H9 (cell line): ENCODE results near the gene SIGLEC14. TPM values are rescaled to one million over a fixed set of nuclear protein-coding genes. Genes with fewer than 3 reads are reported as not detected.

Experiments
- DNase-seq: peaks from one replicate; pipeline ENCODE4 v3.0.0-alpha.2; 2017
- H2AFZ ChIP-seq: one replicate; pipeline ENCODE4 v1.6.1; 2013; ENCODE audit warnings: mild to moderate bottlenecking, low read length, control low read depth, moderate library complexity
- H2AK5ac ChIP-seq: 2 replicates; pipeline ENCODE4 v1.6.1; 2013; ENCODE audit warnings: low read length, control low read depth, mixed read lengths; ENCODE audit not compliant: insufficient read length
- H2BK120ac ChIP-seq: one replicate; pipeline ENCODE4 v1.6.1; 2013; ENCODE audit warnings: low read depth, mild to moderate bottlenecking, low read length, control low read depth, inconsistent platforms; ENCODE audit not compliant: poor library complexity, severe bottlenecking
- H2BK12ac ChIP-seq: 2 replicates; pipeline ENCODE4 v1.6.1; 2013; ENCODE audit warnings: low read length, control low read depth, mixed read lengths, low read depth; ENCODE audit not compliant: insufficient read length
- H2BK15ac ChIP-seq: 2 replicates; pipeline ENCODE4 v1.6.1; 2013; ENCODE audit warnings: low read depth, low read length, control low read depth
- H2BK20ac ChIP-seq: one replicate; pipeline ENCODE4 v1.6.1; 2013; ENCODE audit warnings: low read depth, mild to moderate bottlenecking, low read length, control low read depth, inconsistent platforms; ENCODE audit not compliant: poor library complexity, severe bottlenecking
- H2BK5ac ChIP-seq: 2 replicates; pipeline ENCODE4 v1.6.1; 2013; ENCODE audit warnings: low read length, control low read depth, mixed read lengths; ENCODE audit not compliant: insufficient read length
- H3K14ac ChIP-seq: 2 replicates; pipeline ENCODE4 v1.6.1; 2013; ENCODE audit warnings: low read length, control low read depth; ENCODE audit not compliant: insufficient read depth
- H3K18ac ChIP-seq: 2 replicates; pipeline ENCODE4 v1.6.1; 2013; ENCODE audit warnings: low read depth, mild to moderate bottlenecking, mixed read lengths, low read length, control low read depth; ENCODE audit not compliant: insufficient read length
- H3K23ac ChIP-seq: 2 replicates; pipeline ENCODE4 v1.6.1; 2013; ENCODE audit warnings: low read length, control low read depth, mixed read lengths, low read depth; ENCODE audit not compliant: insufficient read length
- H3K23me2 ChIP-seq: 2 replicates; pipeline ENCODE4 v1.6.1; 2013; ENCODE audit warnings: low read depth, mild to moderate bottlenecking, mixed read lengths, low read length, control low read depth; ENCODE audit not compliant: insufficient read length, poor library complexity, severe bottlenecking
- H3K27ac ChIP-seq: 2 replicates; pipeline ENCODE4 v1.5.1; 2013; ENCODE audit warnings: low read length, control low read depth, mixed read lengths, low read depth; ENCODE audit not compliant: insufficient read length
- H3K27me3 ChIP-seq: 2 replicates; pipeline ENCODE4 v1.6.1; 2013; ENCODE audit warnings: low read length, control low read depth, inconsistent platforms; ENCODE audit not compliant: insufficient read depth
- H3K4ac ChIP-seq: 2 replicates; pipeline ENCODE4 v1.6.1; 2013; ENCODE audit warnings: low read depth, mild to moderate bottlenecking, control low read depth, inconsistent platforms, low read length, moderate library complexity
- H3K4me1 ChIP-seq: 2 replicates; pipeline ENCODE4 v1.6.1; 2013; ENCODE audit warnings: low read length, control low read depth, inconsistent platforms; ENCODE audit not compliant: insufficient read depth
- H3K4me2 ChIP-seq: 2 replicates; pipeline ENCODE4 v1.6.1; 2013; ENCODE audit warnings: low read length, control low read depth, mixed read lengths; ENCODE audit not compliant: insufficient read length, insufficient read depth
- H3K56ac ChIP-seq: 2 replicates; pipeline ENCODE4 v1.6.1; 2013; ENCODE audit warnings: low read depth, mild to moderate bottlenecking, mixed read lengths, low read length, control low read depth; ENCODE audit not compliant: insufficient read length
- H3K79me1 ChIP-seq: 2 replicates; pipeline ENCODE4 v1.6.1; 2013; ENCODE audit warnings: low read depth, mild to moderate bottlenecking, moderate library complexity, low read length, control low read depth, inconsistent platforms; ENCODE audit not compliant: insufficient read depth, poor library complexity, severe bottlenecking
- H3K79me2 ChIP-seq: 2 replicates; pipeline ENCODE4 v1.6.1; 2013; ENCODE audit warnings: low read length, control low read depth, inconsistent platforms; ENCODE audit not compliant: insufficient read depth
- H3K9ac ChIP-seq: 2 replicates; pipeline ENCODE4 v1.6.1; 2013; ENCODE audit warnings: low read length, control low read depth, mixed read lengths; ENCODE audit not compliant: insufficient read length; ENCODE audit errors: extremely low read depth
- H3K9me3 ChIP-seq: one replicate; pipeline ENCODE4 v1.6.1; 2013; ENCODE audit warnings: low read depth, low read length, inconsistent platforms; ENCODE audit not compliant: control insufficient read depth
- H3T11ph ChIP-seq: one replicate; pipeline ENCODE4 v1.6.1; 2013; ENCODE audit warnings: mild to moderate bottlenecking, low read length, control low read depth, inconsistent platforms
- H4K20me1 ChIP-seq: one replicate; pipeline ENCODE4 v1.6.1; 2013; ENCODE audit not compliant: control insufficient read depth, insufficient read length, insufficient read depth
- H4K5ac ChIP-seq: 2 replicates; pipeline ENCODE4 v1.6.1; 2013; ENCODE audit warnings: low read depth, mild to moderate bottlenecking, mixed read lengths, low read length, control low read depth; ENCODE audit not compliant: insufficient read length
- H4K8ac ChIP-seq: replicated peaks from 2 replicates; pipeline ENCODE4 v1.6.1; 2013; ENCODE audit warnings: low read length, control low read depth, mixed read lengths, low read depth; ENCODE audit not compliant: insufficient read length
- H4K91ac ChIP-seq: 2 replicates; pipeline ENCODE4 v1.6.1; 2013; ENCODE audit warnings: low read depth, mild to moderate bottlenecking, moderate library complexity, mixed read lengths, low read length, control low read depth; ENCODE audit not compliant: insufficient read length
- H3K27ac Mint-ChIP-seq, 3 experiments: 2 replicates in 2 of 3; 3 replicates in 1 of 3; pipeline ENCODE4 v1.8.0; 2020 to 2021; ENCODE audit warnings: mixed read lengths in 3 of 3, mild to moderate bottlenecking in 1 of 3, moderate library complexity in 1 of 3
- H3K27me3 Mint-ChIP-seq: 2 replicates; pipeline ENCODE4 v1.8.0; 2021; ENCODE audit warnings: low read depth, mild to moderate bottlenecking, moderate library complexity, mixed read lengths
- H3K36me3 Mint-ChIP-seq, 3 experiments: 2 replicates in 2 of 3; 3 replicates in 1 of 3; pipeline ENCODE4 v1.8.0; 2020 to 2021; ENCODE audit warnings: low read depth in 3 of 3, mixed read lengths in 3 of 3; ENCODE audit not compliant: insufficient read depth in 1 of 3
- H3K4me1 Mint-ChIP-seq, 2 experiments: 2 replicates each; pipeline ENCODE4 v1.8.0; 2020; ENCODE audit warnings: mixed read lengths in 2 of 2
- H3K4me3 Mint-ChIP-seq, 2 experiments: 2 replicates in 1 of 2; 3 replicates in 1 of 2; pipeline ENCODE4 v1.8.0; 2020 to 2021; ENCODE audit warnings: mild to moderate bottlenecking in 2 of 2, mixed read lengths in 2 of 2, moderate library complexity in 1 of 2
- H3K9me3 Mint-ChIP-seq, 2 experiments: 2 replicates in 1 of 2; 3 replicates in 1 of 2; pipeline ENCODE4 v1.8.0; 2020; ENCODE audit warnings: mild to moderate bottlenecking in 2 of 2, mixed read lengths in 2 of 2, moderate library complexity in 1 of 2
- WGBS: extraction: QIAGEN DNeasy Blood & Tissue Kit; methylation state at CpG from one replicate; pipeline ENCODE4 v1.1.7; 2013; ENCODE audit warnings: missing lambda C conversion rate, low lambda C conversion rate, mixed read lengths; ENCODE audit not compliant: insufficient read length; ENCODE audit errors: extremely low coverage; 5-methylcytosine and 5-hydroxymethylcytosine counted together
- total RNA-seq: library from RNA; stranded (reverse); gene quantifications from 2 replicates; pipeline ENCODE4 v1.2.1, GENCODE V29; 2021
- TF ChIP-seq, protein P1 (sequence below): fragments of 200-600 bp; sonication (generic); conservative IDR thresholded peaks from 3 replicates; pipeline ENCODE4 v1.8.0; 2021; ENCODE audit warnings: antibody characterized with exemption, mild to moderate bottlenecking

The SIGLEC14 gene
- total RNA-seq, 1 experiment from 2014 or later, result not detected

DNA sequence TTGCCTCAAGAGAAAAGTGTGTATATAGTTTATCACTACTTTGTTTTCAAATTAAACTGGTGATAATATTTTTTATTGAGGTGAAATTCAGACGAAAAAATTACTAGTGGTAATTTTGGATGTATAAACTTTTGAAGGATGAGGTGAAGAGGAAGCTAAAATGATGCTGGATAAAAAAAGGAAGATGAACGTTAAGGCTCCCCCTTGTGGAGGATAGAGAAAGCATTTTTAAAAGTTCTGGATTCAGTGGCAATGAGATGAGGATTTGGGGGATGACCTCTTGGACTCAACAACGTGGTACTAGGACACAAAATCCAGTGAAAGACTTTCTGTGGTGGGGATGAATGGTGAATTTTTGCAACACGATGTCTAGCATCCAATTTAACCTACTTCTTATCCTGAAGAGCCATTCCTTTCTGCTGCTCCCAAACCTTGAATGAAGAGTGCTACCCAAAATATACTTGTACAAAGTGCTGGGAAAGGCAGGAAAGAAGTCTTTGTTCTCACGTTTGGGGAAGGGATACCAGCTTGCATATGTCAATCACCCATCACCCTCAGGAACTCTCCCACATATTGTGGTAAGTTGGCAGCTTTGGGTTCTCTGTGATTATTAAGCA, 9.2 kb downstream of the SIGLEC14 start:
- Histone ChIP-seq H2AFZ (no peak overlapping the region), H3K4me1 (no peaks in the 10 kb centered on the region), H3T11ph (no peak overlapping the region), H3K27ac (no peak overlapping the region), H2BK5ac (no peak overlapping the region), H3K56ac (no peak overlapping the region), H2BK20ac (no peak overlapping the region), H3K18ac (no peak overlapping the region), H3K14ac (no peak overlapping the region), H2BK12ac (no peak overlapping the region), H3K9ac (no peak overlapping the region), H2BK15ac (no peak overlapping the region), H3K4me2 (no peak overlapping the region), H3K4ac (no peak overlapping the region), H4K8ac (no peak overlapping the region), H3K23ac (no peak overlapping the region), H3K27me3 (no peaks in the 10 kb centered on the region), H2AK5ac (no peak overlapping the region), H2BK120ac (no peak overlapping the region), H3K23me2 (no peaks in the 10 kb centered on the region), H3K79me1 (no peaks in the 10 kb centered on the region), H3K9me3 (peaks cover 10% of the 10 kb centered on the region), H4K20me1 (no peaks in the 10 kb centered on the region), H3K79me2 (no peaks in the 10 kb centered on the region), H4K91ac (no peak overlapping the region), H4K5ac (no peak overlapping the region)
- TF ChIP-seq, protein P1, sequence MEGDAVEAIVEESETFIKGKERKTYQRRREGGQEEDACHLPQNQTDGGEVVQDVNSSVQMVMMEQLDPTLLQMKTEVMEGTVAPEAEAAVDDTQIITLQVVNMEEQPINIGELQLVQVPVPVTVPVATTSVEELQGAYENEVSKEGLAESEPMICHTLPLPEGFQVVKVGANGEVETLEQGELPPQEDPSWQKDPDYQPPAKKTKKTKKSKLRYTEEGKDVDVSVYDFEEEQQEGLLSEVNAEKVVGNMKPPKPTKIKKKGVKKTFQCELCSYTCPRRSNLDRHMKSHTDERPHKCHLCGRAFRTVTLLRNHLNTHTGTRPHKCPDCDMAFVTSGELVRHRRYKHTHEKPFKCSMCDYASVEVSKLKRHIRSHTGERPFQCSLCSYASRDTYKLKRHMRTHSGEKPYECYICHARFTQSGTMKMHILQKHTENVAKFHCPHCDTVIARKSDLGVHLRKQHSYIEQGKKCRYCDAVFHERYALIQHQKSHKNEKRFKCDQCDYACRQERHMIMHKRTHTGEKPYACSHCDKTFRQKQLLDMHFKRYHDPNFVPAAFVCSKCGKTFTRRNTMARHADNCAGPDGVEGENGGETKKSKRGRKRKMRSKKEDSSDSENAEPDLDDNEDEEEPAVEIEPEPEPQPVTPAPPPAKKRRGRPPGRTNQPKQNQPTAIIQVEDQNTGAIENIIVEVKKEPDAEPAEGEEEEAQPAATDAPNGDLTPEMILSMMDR, result peak; percentile 67
- Mint-ChIP-seq H3K27me3 (peaks cover 11% of the 10 kb centered on the region), H3K4me1 (no peaks in the 10 kb centered on the region), H3K27ac (no peak overlapping the region), H3K36me3 (peaks cover 0 to 4% (median 3%) of the 10 kb centered on the region in 3 experiments; a peak in 3 of 7 replicates), H3K9me3 (peaks cover 77 to 91% of the 10 kb centered on the region in 2 experiments), H3K4me3 (no peak overlapping the region)
- no peak for DNase-seq
- WGBS, result no CpG with 5 or more reads among the region's 5 CpGs
